Keratinocyte (primary cell): ENCODE data around the gene SEMA3E. TPM values are rescaled to one million over a fixed set of nuclear protein-coding genes. Genes with fewer than 3 reads are reported as not detected.

ENCODE experiments used
- DNase-seq: peaks from one replicate; pipeline ENCODE4 v3.0.0-alpha.2; 2011; ENCODE audit warnings: low read depth, missing footprints, low spot score
- FAIRE-seq: peaks from 2 replicates; lab custom pipeline; 2011; peaks lifted over from hg19 to GRCh38; lab: Jason Lieb, UNC
- H2AFZ ChIP-seq: 2 replicates; pipeline ENCODE4 v1.6.0; 2012; ENCODE audit warnings: low read length, control low read depth, inconsistent platforms; ENCODE audit not compliant: control insufficient read depth
- H3K27ac ChIP-seq: 2 replicates; pipeline ENCODE4 v1.5.1; 2011; ENCODE audit warnings: low read length; ENCODE audit not compliant: control insufficient read depth, insufficient read depth
- H3K27me3 ChIP-seq: 3 replicates; pipeline ENCODE4 v1.6.0; 2011; ENCODE audit warnings: low read length; ENCODE audit not compliant: control insufficient read depth, insufficient read depth; ENCODE audit errors: extremely low read depth
- H3K36me3 ChIP-seq, 2 experiments: 2 replicates in 1 of 2; 3 replicates in 1 of 2; pipeline ENCODE4 v1.5.1; 2011; ENCODE audit warnings: low read length in 2 of 2, mild to moderate bottlenecking in 1 of 2; ENCODE audit not compliant: control insufficient read depth in 2 of 2, insufficient read depth in 2 of 2; ENCODE audit errors: extremely low read depth in 1 of 2
- H3K4me1 ChIP-seq: 3 replicates; pipeline ENCODE4 v1.5.1; 2011; ENCODE audit warnings: low read length; ENCODE audit not compliant: control insufficient read depth, insufficient read depth; ENCODE audit errors: extremely low read depth
- H3K4me2 ChIP-seq: 3 replicates; pipeline ENCODE4 v1.6.0; 2011; ENCODE audit warnings: low read depth, low read length; ENCODE audit not compliant: control insufficient read depth, insufficient read depth; ENCODE audit errors: extremely low read depth
- H3K4me3 ChIP-seq, 3 experiments: fragments of 200-600 bp in 1 of 3; sonication (generic) in 1 of 3; 2 replicates in 2 of 3; 3 replicates in 1 of 3; pipeline ENCODE4 v1.5.1; 2011 to 2016; ENCODE audit warnings: low read length in 3 of 3, mild to moderate bottlenecking in 3 of 3, control low read depth in 2 of 3, inconsistent platforms in 1 of 3, low read depth in 1 of 3, mixed read lengths in 1 of 3, mixed run types in 1 of 3, moderate library complexity in 1 of 3; ENCODE audit not compliant: control insufficient read depth in 2 of 3, insufficient read depth in 2 of 3; ENCODE audit errors: extremely low read depth in 1 of 3
- H3K79me2 ChIP-seq: 2 replicates; pipeline ENCODE4 v1.6.0; 2012; ENCODE audit warnings: low read length; ENCODE audit not compliant: control insufficient read depth, insufficient read depth
- H3K9ac ChIP-seq: 3 replicates; pipeline ENCODE4 v1.6.0; 2011; ENCODE audit warnings: low read length; ENCODE audit not compliant: control insufficient read depth, insufficient read depth; ENCODE audit errors: extremely low read depth
- H3K9me1 ChIP-seq: 3 replicates; pipeline ENCODE4 v1.6.0; 2011; ENCODE audit warnings: low read length; ENCODE audit not compliant: control insufficient read depth, insufficient read depth; ENCODE audit errors: extremely low read depth
- H3K9me3 ChIP-seq: 2 replicates; pipeline ENCODE4 v1.5.1; 2012; ENCODE audit warnings: low read depth, low read length; ENCODE audit not compliant: control insufficient read depth
- H4K20me1 ChIP-seq: 3 replicates; pipeline ENCODE4 v1.6.0; 2011; ENCODE audit warnings: low read length; ENCODE audit not compliant: control insufficient read depth, insufficient read depth; ENCODE audit errors: extremely low read depth
- CTCF ChIP-seq, 3 experiments: IDR thresholded peaks in 1 of 3; conservative IDR thresholded peaks in 1 of 3; optimal IDR thresholded peaks in 1 of 3; 2 replicates in 2 of 3; 3 replicates in 1 of 3; pipeline versions ENCODE3 to v1.5.1; 2011; ENCODE audit warnings: low read length in 3 of 3, mild to moderate bottlenecking in 3 of 3, moderate library complexity in 2 of 3, control low read depth in 1 of 3, inconsistent platforms in 1 of 3; ENCODE audit not compliant: insufficient read depth in 2 of 3; ENCODE audit errors: extremely low read depth in 1 of 3
- EZH2 ChIP-seq: IDR thresholded peaks from one replicate; pipeline ENCODE4 v1.6.1; 2012; ENCODE audit warnings: inconsistent platforms, mild to moderate bottlenecking, low read length, moderate library complexity
- dilution Hi-C: fragments of 300-500 bp; cut with MboI; formaldehyde crosslinking; loops from one replicate; pipeline ENCODE4 v1.7.0; 2020; ENCODE audit warnings: low sequenced_read_pairs; ENCODE audit not compliant: extremely low pct_ligation_motif_present
- polyA plus RNA-seq, 5 experiments: library from polyadenylated mRNA; depleted of rRNA in 3 of 5; stranded (reverse) in 3 of 5; stranded (forward) in 1 of 5; unstranded in 1 of 5; fragments of >200 nt; gene quantifications; 1 replicate in 1 of 5; 2 replicates in 3 of 5; 3 replicates in 1 of 5; pipeline versions ENCODE4 v1.2.1 to v1.2.3, GENCODE V29; 2011 to 2012; ENCODE audit warnings: missing spikeins in 2 of 5, low read depth in 1 of 5, low replicate concordance in 1 of 5

The SEMA3E gene
- polyA plus RNA-seq, 1 donor (not counting 4 experiments of a cell fraction or from before 2014, with no cell fraction given), result 0.21 TPM

GRCh38 chr7:83696101-83696500, 47.2 kb upstream of the SEMA3E start:
- no peaks in the 10 kb centered on the region for H3K36me3 ChIP-seq

GRCh38 chr7:83695128-83695960, 46.4 kb upstream of the SEMA3E start:
- FAIRE-seq, result no peak
- H3K36me3 ChIP-seq, result no peaks in the 10 kb centered on the region
- no peaks in the 10 kb centered on the region for H3K9me1 ChIP-seq
- no peak for DNase-seq
- no peaks in the 10 kb centered on the region for H3K79me2 ChIP-seq
- H3K9me3 ChIP-seq, result no peaks in the 10 kb centered on the region
- no peak overlapping the region for H2AFZ ChIP-seq
- H4K20me1 ChIP-seq, result no peaks in the 10 kb centered on the region
- no peak overlapping the region for H3K4me3 ChIP-seq
- H3K4me1 ChIP-seq, result no peaks in the 10 kb centered on the region
- H3K27me3 ChIP-seq, result no peaks in the 10 kb centered on the region
- dilution Hi-C loops, result no loop called here
- H3K4me2 ChIP-seq, result no peak overlapping the region
- no peak overlapping the region for H3K9ac ChIP-seq
- TF ChIP-seq CTCF (optimal IDR thresholded peaks at IDR 0.05 in 1 of 3, IDR thresholded peaks at IDR 0.05 in 1 of 3, conservative IDR thresholded peaks at IDR 0.05 in 1 of 3; ENCODE audit: extremely low read depth in 1 of 3, insufficient read depth in 2 of 3, low read length in 3 of 3) (no peak), EZH2 (no peak)
- H3K27ac ChIP-seq, result no peak overlapping the region

More at GRCh38 chr7:83696101-83696500, 47.2 kb upstream of the SEMA3E start:
- FAIRE-seq (no peak), DNase-seq (no peak)
- H2AFZ ChIP-seq, result no peak overlapping the region
- H3K4me2 ChIP-seq, result no peak overlapping the region
- H3K27me3 ChIP-seq, result no peaks in the 10 kb centered on the region
- no peak overlapping the region for H3K9ac ChIP-seq
- no peaks in the 10 kb centered on the region for H4K20me1 ChIP-seq
- dilution Hi-C loops, result no loop called here
- no peaks in the 10 kb centered on the region for H3K4me1 ChIP-seq
- TF ChIP-seq CTCF (optimal IDR thresholded peaks at IDR 0.05 in 1 of 3, IDR thresholded peaks at IDR 0.05 in 1 of 3, conservative IDR thresholded peaks at IDR 0.05 in 1 of 3; ENCODE audit: extremely low read depth in 1 of 3, insufficient read depth in 2 of 3, low read length in 3 of 3) (no peak), EZH2 (no peak)
- no peaks in the 10 kb centered on the region for H3K9me3 ChIP-seq
- H3K9me1 ChIP-seq, result no peaks in the 10 kb centered on the region
- no peak overlapping the region for H3K27ac ChIP-seq
- no peaks in the 10 kb centered on the region for H3K79me2 ChIP-seq
- H3K4me3 ChIP-seq, result no peak overlapping the region
